K562 (cell line): ENCODE measurements around the gene GMEB2. TPM values are rescaled to one million over a fixed set of nuclear protein-coding genes. Genes with fewer than 3 reads are reported as not detected.
"Not testable (repeated sequence)": the region's sequence is repeated elsewhere in the genome, so short reads cannot be mapped to it uniquely, and the experiment has no call there.

Experiments
- ATAC-seq: fragments of 200-7000 bp; cut with Tn5 transposase; 3 replicates; pipeline ENCODE4 v1.9.1; 2020; ENCODE audit warnings: moderate library complexity
- BruUV-seq: library from RNA; stranded (reverse); fragments of 400-500 nt; replicated peaks from 2 replicates; lab custom pipeline; 2021; lab: Mats Ljungman, UMichigan
- CTCF ChIA-PET: fragments of 300-600 bp; formaldehyde crosslinking; extraction: SDS; loops from one replicate; lab custom pipeline; 2021; ENCODE audit warnings: low intra/inter-chr PET ratio; lab: Yijun Ruan, JAX
- POLR2A ChIA-PET: fragments of 300-600, 350-650 bp; sonication (Branson Sonifier 250); formaldehyde crosslinking; extraction: SDS; loops from one replicate; lab custom pipeline; 2021; ENCODE audit warnings: antibody characterized with exemption, inconsistent platforms; lab: Yijun Ruan, JAX
- DNase-seq, 4 experiments: peaks; one replicate each; pipeline versions ENCODE4 v3.0.0 to v3.0.0-alpha.2; 2011 to 2018; ENCODE audit warnings: low spot score in 3 of 4, mixed read lengths in 3 of 4; ENCODE audit errors: extremely low read depth in 1 of 4
- FAIRE-seq: peaks from 2 replicates; lab custom pipeline; 2011; peaks lifted over from hg19 to GRCh38; lab: Jason Lieb, UNC
- H2AFZ ChIP-seq: 2 replicates; pipeline ENCODE4 v1.6.0; 2011; ENCODE audit warnings: low read depth, low read length, control low read depth, inconsistent platforms
- H3K27ac ChIP-seq: fragments of 200-600 bp; 3 replicates; pipeline ENCODE4 v1.8.0; 2011; ENCODE audit warnings: low read depth, mild to moderate bottlenecking, control low read depth, inconsistent platforms, low read length, moderate library complexity, mixed read lengths; ENCODE audit errors: extremely low read depth
- H3K27me3 ChIP-seq, 2 experiments: fragments of 300-600 bp in 1 of 2; 2 replicates in 1 of 2; 3 replicates in 1 of 2; pipeline versions ENCODE4 v1.6.0 to v1.8.0; 2011; ENCODE audit warnings: inconsistent platforms in 2 of 2, low read length in 2 of 2, mild to moderate bottlenecking in 1 of 2, mixed read lengths in 1 of 2, moderate library complexity in 1 of 2; ENCODE audit not compliant: control insufficient read depth in 2 of 2, insufficient read depth in 2 of 2
- H3K36me3 ChIP-seq: fragments of 300-600 bp; 3 replicates; pipeline ENCODE4 v1.8.0; 2011; ENCODE audit warnings: mild to moderate bottlenecking, low read length, inconsistent platforms; ENCODE audit not compliant: control insufficient read depth, insufficient read depth
- H3K4me1 ChIP-seq, 2 experiments: fragments of 200-600 bp in 1 of 2; replicated peaks in 1 of 2; 2 replicates in 1 of 2; 3 replicates in 1 of 2; pipeline versions ENCODE4 v1.5.1 to v1.8.0; 2011; ENCODE audit warnings: inconsistent platforms in 2 of 2, low read length in 2 of 2, mild to moderate bottlenecking in 1 of 2, mixed read lengths in 1 of 2, moderate library complexity in 1 of 2; ENCODE audit not compliant: control insufficient read depth in 2 of 2, insufficient read depth in 2 of 2
- H3K4me2 ChIP-seq: 2 replicates; pipeline ENCODE4 v1.6.1; 2011; ENCODE audit warnings: low read length, control low read depth, inconsistent platforms, mixed read lengths; ENCODE audit not compliant: insufficient read depth
- H3K4me3 ChIP-seq: fragments of 200-600 bp; sonication (generic), shearing (Covaris generic); 2 replicates; pipeline ENCODE4 v1.5.1; 2016; ENCODE audit warnings: control low read depth, inconsistent platforms
- H3K79me2 ChIP-seq: fragments of 200-600 bp; 3 replicates; pipeline ENCODE4 v1.8.0; 2011; ENCODE audit warnings: low read length, inconsistent platforms; ENCODE audit not compliant: control insufficient read depth, insufficient read depth
- H3K9ac ChIP-seq, 2 experiments: 2 replicates each; pipeline versions ENCODE4 v1.6.0 to v1.6.1; 2011; ENCODE audit warnings: low read depth in 2 of 2, low read length in 2 of 2, control low read depth in 1 of 2, inconsistent platforms in 1 of 2, mild to moderate bottlenecking in 1 of 2, mixed read lengths in 1 of 2; ENCODE audit not compliant: insufficient read depth in 1 of 2
- H3K9me1 ChIP-seq: one replicate; pipeline ENCODE4 v1.6.0; 2011; ENCODE audit warnings: inconsistent platforms, mild to moderate bottlenecking, low read length, moderate library complexity; ENCODE audit not compliant: control insufficient read depth, insufficient read depth
- H3K9me3 ChIP-seq: replicated peaks from 2 replicates; pipeline ENCODE4 v1.5.1; 2011; ENCODE audit warnings: low read depth, low read length, inconsistent platforms; ENCODE audit not compliant: control insufficient read depth, insufficient read depth
- H4K20me1 ChIP-seq: replicated peaks from 2 replicates; pipeline ENCODE4 v1.6.1; 2011; ENCODE audit warnings: low read length, inconsistent platforms, mixed read lengths; ENCODE audit not compliant: control insufficient read depth, insufficient read depth
- ZNF121 ChIP-seq: sonication (generic); formaldehyde crosslinking; conservative IDR thresholded peaks from 2 replicates; pipeline ENCODE4 v1.8.0; 2022; ENCODE audit warnings: missing genetic modification reagents
- WGBS: fragments of 100-300 bp; shearing (Covaris generic); methylation state at CpG from one replicate; pipeline ENCODE4 v1.1.6; 2016; ENCODE audit warnings: low coverage, mixed read lengths; ENCODE audit not compliant: insufficient coverage; ENCODE audit errors: missing lambda C conversion rate; 5-methylcytosine and 5-hydroxymethylcytosine counted together
- in situ Hi-C: fragments of 300-500 bp; cut with MboI; formaldehyde crosslinking; loops from 4 replicates; pipeline ENCODE4 v1.15.0; 2018; ENCODE audit warnings: inconsistent platforms, mixed read lengths
- intact Hi-C: fragments of 100-400 bp; cut with micrococcal nuclease; formaldehyde crosslinking; loops from 2 replicates; pipeline ENCODE4 v1.14.2; 2022
- polyA plus RNA-seq, 8 experiments: library from polyadenylated mRNA; depleted of rRNA in 4 of 8; stranded (reverse) in 5 of 8; unstranded in 3 of 8; fragments of >200 nt; fragmentation: Nextera tagmentation in 2 of 8; fragmentation: Illumina TruSeq in 1 of 8; extraction: Ambion mirVana in 2 of 8; extraction: Trizol in 1 of 8; gene quantifications; 2 replicates each; pipeline versions ENCODE4 v1.2.1 to v1.2.3, GENCODE V29; 2011 to 2014; ENCODE audit warnings: inconsistent platforms in 1 of 8, missing spikeins in 1 of 8
- total RNA-seq, 7 experiments: library from RNA; depleted of rRNA in 6 of 7; stranded (reverse); fragments of >200 nt in 6 of 7; fragmentation: Illumina TruSeq in 2 of 7; extraction: Trizol in 2 of 7; gene quantifications; 2 replicates each; pipeline versions ENCODE4 v1.2.1 to v1.2.3, GENCODE V29; 2011 to 2021; ENCODE audit warnings: low replicate concordance in 1 of 7

The GMEB2 gene
- total and polyA plus RNA-seq, 9 of the 15 experiments (the other 6 are each of a cell fraction or from before 2014, with no cell fraction given), result 0.03 to 13.9 (median 6.3) TPM

DNA sequence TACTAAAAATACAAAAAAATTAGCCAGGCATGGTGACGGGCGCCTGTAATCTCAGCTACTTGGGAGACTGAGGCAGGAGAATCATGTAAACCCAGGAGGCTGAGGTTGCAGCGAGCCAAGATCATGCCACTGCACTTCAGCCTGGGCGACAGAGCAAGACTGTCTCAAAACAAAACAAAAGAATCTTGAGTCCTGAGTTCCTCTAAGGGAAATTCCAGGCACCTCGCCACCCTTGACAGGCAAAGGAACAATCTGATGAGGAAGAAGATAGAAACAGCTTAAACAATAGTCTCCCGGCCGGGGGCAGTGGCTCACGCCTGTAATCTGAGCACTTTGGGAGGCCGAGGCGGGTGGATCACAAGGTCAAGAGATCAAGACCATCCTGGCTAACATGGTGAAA is 4.5 kb upstream of the GMEB2 start:
- H3K9me3 ChIP-seq, POLR2A ChIA-PET, H3K27ac ChIP-seq, intact Hi-C loops, CTCF ChIA-PET, H3K9ac ChIP-seq, H3K27me3 ChIP-seq, H4K20me1 ChIP-seq, BruUV-seq, in situ Hi-C loops, H3K4me3 ChIP-seq, H2AFZ ChIP-seq, ATAC-seq, FAIRE-seq, H3K36me3 ChIP-seq, H3K9me1 ChIP-seq, DNase-seq, H3K4me2 ChIP-seq: not testable (repeated sequence)
- Histone ChIP-seq H3K79me2 (peaks cover 22% of the 10 kb centered on the region), H3K4me1 (peaks cover 5 to 26% of the 10 kb centered on the region in 2 experiments; a peak in 4 of 5 replicates)
- WGBS, result 62% methylated on average over 10 of the region's 10 CpGs

DNA sequence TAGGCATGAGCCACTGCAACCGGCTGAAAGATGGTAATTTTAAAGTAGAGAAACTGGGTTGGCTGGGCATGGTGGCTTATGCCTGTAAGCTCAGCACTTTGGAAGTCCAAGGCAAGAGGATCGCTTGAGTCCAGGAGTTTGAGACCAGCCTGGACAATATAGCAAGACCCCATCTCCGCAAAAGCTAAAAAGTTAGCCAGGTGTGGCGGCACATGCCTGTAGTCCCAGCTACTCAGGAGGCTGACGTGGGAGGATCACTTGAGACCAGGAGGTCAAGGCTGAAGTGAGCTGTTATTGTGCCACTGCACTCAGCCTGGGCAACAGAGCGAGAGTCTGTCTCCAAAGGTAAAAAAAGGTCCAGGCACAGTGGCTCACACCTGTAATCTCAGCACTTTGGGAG is 4.1 kb upstream of the GMEB2 start:
- ATAC-seq, CTCF ChIA-PET, H4K20me1 ChIP-seq, H2AFZ ChIP-seq, intact Hi-C loops, H3K27me3 ChIP-seq, H3K9me3 ChIP-seq, H3K4me2 ChIP-seq, FAIRE-seq, H3K27ac ChIP-seq, H3K36me3 ChIP-seq, BruUV-seq, DNase-seq, H3K4me3 ChIP-seq, H3K9me1 ChIP-seq, POLR2A ChIA-PET, in situ Hi-C loops: not testable (repeated sequence)
- TF ChIP-seq ZNF121 (CRISPR knock-in tag), result peak; percentile 95
- Histone ChIP-seq H3K4me1 (peaks cover 5 to 31% of the 10 kb centered on the region in 2 experiments; a peak in 4 of 5 replicates), H3K9ac (peak overlapping the region in 1 of 2 experiments; percentile 61; a peak in 1 of 4 replicates), H3K79me2 (peaks cover 27% of the 10 kb centered on the region)
- WGBS, result 87% methylated on average over 6 of the region's 6 CpGs
